GM19240 (cell line): ENCODE data around the gene TRAM2.

Experiments used
- DNase-seq: peaks from one replicate; pipeline ENCODE4 v3.0.0; 2011; ENCODE audit warnings: low spot score; ENCODE audit not compliant: insufficient read length

TRAM2 gene, protein sequence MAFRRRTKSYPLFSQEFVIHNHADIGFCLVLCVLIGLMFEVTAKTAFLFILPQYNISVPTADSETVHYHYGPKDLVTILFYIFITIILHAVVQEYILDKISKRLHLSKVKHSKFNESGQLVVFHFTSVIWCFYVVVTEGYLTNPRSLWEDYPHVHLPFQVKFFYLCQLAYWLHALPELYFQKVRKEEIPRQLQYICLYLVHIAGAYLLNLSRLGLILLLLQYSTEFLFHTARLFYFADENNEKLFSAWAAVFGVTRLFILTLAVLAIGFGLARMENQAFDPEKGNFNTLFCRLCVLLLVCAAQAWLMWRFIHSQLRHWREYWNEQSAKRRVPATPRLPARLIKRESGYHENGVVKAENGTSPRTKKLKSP

DNA sequence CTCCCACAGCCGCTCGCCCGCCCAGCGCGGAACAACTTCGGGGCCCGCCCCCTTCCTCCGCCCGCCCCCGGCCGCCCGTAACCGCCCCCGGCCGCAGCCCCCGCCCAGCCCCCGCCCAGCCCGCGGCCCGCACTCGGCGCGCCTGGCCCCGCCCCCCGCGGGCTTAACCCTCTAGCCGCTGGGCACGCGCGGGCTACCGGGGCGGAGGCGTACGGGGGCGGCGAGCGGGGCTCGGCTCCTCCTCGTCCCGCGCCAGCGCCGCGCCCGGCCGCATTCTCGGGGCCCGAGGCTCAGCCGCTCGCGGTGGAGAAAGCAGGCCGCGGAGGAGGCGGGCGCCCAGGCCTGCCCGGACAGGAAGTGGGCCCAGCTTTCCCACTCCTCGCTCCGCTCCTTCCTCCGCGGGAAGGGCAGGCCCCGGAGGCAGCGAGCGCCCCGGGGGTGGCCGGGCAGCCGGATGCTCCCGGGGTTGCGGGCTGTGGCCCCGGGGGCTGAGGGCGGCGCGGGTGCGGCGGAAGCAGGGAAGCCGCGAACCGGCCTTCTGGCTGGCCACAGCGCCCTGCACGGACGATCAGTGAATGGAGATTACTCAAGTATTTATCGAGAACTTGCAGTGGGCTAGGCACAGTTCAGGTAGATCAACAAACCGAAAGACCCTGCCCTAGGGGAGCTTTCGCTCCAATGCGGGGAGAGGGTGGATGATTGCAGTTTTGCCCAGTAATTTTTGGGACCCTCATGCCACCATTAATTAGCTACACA is at the start of gene TRAM2:
Gene TRAM2 (minus strand): TSS at position 39 of the 756 bp plus-strand sequence. CDS start 145 bp downstream, outside the sequence.
- DNase-seq = peak; percentile 41

DNA sequence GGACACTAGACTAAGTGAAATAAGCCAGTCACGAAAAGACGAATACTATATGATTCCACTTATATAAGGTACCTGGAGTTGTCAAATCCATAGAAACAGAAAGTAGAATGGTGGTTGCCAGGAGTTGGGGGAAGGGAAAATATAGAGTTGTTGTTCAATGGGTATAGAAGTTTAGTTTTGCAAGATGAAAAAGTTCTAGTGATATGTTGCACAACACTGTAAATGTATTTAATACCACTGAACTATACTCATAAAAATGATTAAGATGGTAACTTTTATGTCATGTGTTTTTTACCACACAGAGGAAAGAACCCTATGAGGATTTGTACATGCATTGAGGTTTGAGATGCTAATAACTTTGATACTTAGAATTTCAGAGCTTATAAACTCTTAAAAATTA is 46.0 kb upstream of the TRAM2 start:
- no peak for DNase-seq

DNA sequence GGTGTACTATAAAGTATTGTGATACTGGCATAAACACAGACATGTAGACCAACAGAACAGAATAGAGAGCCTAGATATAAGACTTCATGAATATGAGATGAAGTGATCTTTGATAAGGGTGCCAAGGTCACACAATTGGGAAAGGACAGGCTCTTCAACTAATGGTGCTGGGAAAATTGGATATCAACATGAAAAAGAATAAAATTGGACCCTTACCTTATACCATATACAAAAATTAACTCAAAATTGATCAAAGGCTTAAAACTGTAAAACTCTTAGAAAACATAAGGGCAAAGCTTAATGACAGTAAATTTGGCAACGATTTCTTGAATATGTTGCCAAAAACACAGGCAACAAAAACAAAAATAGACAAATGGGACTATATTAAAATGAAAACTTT is 44.8 kb upstream of the TRAM2 start:
- DNase-seq = no peak

DNA sequence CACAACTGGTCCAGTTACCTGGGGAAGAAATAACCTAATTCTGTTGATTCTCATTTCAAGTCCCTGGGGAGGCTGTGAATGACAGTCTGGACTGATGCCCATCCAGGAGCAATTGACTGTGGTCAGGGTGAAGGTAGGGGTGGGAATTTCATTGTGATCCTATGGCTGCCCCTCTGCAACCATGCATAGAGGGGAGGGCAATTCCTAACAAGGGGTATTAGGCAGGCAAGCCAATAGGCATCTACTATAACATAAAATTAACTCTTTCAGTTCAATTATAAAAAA is 44.0 kb upstream of the TRAM2 start:
- no peak for DNase-seq

DNA sequence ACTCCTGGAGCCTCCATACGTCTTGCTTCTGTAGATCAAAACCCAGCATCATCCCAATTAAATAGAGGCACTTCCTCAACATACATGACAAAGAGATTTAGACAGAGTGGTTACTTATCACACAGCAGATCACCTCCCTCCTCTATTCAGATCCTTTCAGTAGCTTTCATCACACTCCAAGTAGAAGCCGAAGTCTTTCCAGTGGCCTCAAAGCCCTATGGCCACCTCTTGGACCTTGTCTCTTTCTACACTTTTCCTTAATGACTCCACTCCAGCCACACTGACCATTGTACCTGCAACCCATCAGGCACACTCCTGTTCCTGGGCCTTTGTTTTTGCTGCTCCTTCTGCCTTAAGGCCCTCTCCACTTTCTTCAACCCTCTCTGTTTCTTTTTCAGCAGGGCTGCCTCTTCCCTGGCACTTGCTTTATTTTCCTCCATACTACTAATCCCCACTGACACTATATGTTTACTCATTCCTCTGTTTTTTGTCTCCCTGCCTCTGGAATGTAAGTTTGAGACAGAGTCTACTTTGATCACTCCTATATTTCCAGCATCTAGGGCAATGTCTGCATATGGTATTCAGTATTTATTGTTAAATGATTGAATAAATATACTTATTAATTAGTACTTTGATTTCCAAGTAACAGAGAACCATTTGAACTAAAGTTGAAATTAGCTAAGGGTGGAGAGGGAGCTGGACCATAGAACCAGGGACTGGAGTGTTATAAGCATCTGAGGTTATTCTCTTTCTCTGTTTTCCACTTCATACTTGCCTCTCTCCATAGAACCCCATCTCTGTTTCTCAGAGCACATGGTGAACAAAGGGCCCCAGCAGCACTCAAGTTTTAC is 43.4 kb upstream of the TRAM2 start:
- DNase-seq = no peak

DNA sequence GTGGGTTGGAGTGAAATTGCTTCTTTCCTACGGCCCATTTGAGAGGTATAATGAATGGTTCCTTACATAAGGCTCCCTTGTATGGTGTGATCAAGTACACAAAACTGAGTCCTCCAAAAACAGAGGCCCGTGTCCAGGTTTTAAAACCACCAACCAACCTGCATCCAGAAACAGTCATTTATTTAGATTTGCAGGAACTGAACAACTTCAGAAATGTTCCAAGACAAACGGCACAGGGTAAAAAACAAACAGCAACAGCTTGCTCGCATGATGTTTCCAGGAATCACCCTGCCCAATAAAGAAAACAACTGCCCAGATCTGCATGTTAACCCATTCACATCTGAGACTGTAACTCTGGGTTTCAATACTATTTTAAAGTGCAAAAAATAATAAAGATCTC is 40.2 kb upstream of the TRAM2 start:
- no peak for DNase-seq

DNA sequence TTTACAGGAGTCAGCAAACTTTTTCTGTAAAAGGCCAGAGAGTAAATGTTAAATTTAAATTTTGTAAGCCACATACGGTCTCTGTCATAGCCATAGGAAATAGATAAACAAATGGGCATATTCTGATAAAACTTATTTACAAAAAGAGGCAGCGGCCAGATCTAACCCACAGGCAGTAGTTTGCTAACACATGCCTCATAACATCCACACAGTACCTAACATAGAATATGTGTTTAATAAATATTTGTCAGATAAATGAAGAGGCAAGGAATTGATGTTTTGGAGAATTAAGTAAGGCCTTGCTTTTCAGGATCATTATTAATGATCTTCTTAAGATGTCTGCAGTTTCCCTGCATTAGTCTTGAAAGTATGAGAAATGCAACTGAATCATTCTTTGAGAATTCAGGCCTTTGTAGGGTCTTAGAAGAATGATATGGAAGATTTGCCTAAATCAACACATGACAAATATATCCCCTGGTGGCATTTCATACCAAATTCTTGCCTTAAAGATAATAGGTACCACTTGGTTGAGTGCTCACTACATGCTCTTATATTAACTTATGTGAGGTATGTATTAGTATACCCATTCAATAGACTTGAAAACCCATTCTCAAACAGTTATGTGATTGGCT is 39.3 kb upstream of the TRAM2 start:
- no peak for DNase-seq

DNA sequence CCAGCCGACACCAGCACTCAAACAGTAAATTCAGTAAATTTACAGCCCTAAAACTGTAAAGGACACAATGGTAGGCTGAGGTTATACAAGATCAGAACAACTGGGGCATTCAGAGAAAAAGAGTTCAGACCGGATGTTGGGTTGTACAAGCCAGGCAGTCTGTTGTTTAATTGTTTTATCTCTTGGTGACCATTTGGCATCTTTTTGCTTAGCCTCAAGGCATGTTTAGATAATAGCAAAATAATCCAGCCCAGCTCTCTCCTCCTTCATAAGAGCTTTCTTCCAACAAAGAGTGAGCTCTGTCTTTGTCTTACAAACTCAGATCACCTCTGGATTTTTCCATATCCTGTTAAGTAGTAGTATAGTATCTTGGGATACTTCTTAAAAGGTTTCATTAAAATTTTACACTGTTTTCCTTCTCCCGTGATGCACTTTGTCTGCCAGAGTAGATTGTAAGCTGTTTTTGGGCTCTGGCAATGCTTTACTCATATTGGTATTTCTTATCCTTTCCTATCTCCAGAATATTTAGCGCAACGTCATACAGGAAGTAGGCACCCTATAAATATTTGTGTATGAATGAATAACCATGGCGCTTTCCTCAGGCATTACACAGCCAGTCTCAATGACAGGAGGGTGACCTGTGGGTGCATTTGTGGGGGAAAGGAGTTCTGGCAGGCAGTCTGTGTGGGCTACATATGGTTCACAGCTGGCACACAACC is 35.6 kb upstream of the TRAM2 start:
- no peak for DNase-seq

DNA sequence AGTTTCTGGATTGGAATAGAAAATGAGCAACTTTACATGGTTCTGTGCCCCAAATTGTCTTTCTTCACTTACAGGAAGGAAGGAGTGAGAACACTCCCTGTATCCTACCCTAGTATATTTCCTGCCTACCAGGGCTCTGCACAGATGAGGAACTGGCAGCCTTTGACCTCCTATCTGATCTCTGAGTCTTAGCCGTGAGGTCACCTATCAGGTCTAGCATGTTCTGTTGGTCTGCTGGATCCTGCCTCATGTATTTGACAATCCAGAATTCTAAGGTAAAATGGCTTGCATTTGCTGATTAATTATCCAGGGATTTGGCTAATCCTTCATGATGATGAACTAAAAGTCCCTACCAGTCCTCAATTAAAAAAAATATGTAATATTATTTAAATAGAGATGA is 35.0 kb upstream of the TRAM2 start:
- no peak for DNase-seq

DNA sequence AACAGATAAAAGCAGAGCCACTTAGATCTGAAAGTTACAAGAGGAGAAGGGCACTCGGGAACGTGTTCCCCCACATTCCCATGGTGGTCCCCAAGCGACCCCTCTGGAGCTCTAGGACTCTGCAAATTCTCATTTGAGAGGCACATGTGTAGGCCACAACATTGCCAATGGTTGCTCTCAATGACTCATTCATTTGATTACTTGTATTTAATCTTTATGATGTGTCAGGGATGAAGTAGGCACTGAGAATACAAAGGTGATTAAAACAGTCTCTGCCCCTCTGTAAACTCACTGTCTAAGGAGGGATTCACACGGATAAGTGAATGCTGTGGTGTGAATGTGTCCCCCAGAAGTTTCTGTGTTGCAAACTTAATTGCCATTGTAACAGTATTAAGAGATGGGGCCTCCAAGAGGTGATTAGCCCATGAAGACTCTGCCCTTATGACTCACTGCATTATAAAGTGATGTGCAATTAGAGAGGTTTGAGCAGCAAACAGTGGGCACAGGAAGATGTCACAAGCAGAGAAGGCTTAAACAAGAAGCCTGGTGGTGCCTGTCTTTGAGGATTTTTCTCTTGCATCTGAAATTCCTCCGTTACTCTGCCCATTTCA is 34.0 kb upstream of the TRAM2 start:
- DNase-seq = no peak

DNA sequence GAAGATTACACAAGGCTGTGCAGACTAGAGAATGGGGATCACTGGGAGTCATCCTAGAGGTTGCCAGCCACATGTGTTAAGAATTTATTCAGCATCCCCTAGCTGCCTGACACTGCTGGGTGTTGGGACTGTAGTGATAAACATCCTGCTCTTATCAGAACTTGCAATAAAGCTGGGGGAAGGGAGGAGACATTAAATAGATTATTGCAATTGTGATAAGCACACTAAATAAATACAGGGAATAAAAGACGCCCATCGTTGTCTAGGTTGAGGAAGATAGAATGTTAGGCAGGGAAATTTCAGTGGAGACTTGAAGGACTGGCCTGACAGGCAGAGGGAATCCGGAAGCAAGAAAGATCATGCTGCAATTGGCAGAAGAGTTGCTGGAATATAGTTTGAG is 33.2 kb upstream of the TRAM2 start:
- no peak for DNase-seq

DNA sequence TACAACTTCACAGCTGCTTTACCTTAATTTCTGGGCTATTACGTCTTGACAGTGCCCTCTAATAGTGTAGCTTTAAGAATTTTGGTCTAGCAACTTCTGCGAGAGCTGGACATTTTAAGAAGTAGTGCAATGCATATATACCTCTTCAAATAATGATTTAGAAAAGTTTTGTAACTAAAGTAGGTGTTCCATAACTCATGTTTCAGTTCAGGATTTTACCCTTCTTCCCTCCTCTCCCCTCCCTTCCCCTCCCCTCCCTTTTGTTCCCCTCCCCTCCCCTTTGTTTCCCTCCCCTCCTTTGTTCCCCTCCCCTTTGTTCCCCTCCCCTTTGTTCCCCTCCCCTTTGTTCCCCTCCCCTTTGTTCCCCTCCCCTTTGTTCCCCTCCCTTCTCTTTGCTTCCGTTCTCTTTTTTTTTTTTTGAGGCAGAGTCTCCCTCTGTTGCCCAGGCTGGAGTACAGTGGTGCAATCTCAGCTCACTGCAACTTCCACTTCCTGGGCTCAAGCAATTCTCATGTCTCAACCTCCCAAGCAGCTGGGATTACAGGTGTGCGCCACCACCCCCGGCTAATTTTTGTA is 28.8 kb upstream of the TRAM2 start:
- DNase-seq = no peak

DNA sequence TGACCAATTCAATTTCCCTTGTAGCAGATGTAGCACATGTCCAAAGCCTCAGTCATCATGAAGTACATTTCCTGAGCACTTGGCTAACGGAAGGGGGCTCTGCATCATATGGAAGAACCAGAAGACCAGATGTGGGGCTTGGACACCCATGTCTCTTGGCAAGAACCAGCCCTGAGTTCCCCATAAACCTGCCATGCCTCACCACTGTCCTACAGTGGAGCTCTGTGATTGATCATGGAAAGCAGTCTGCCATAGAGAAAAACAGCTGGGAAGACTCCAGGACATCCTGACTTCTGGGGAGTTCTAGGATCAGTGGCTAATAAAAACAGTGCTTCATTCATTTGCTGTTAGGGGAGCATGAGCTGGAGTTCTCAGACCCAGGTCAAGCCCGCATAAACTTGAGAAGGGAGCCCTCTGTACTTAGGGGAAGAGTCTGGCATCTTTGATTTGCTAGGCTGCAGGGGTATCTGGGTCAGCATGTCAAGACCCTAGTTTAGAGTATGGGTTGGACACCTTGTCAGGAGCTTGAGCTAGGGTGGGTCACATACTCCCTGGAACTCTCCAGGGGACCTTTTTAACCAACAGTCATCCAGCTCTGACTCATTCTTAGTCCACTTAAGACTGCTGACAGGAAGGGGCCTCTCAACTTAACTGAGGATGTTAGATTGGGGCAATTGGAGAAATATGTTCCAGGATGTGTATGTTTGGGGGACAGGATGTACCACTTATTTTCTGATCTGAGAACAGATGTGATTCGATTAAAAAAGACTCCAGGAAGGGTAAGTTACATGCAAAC is 26.3 kb upstream of the TRAM2 start:
- DNase-seq = no peak

DNA sequence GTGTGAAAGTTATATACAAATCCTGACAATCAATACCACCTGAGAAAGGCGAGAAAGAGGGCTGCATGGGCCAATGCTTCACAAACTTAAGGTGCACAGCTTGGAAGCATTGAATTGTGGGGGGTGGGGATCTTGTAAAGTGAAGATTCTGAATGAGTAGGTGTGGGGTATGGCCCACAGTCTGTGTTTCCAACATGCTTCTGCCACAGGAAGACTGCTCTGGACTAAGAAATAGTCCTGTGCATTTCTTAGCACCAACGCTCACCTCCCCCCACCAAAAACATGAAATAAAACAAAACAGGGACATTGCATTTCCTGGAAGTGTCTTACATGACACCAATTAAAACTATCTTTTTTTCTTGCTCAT is 21.9 kb upstream of the TRAM2 start:
- no peak for DNase-seq

DNA sequence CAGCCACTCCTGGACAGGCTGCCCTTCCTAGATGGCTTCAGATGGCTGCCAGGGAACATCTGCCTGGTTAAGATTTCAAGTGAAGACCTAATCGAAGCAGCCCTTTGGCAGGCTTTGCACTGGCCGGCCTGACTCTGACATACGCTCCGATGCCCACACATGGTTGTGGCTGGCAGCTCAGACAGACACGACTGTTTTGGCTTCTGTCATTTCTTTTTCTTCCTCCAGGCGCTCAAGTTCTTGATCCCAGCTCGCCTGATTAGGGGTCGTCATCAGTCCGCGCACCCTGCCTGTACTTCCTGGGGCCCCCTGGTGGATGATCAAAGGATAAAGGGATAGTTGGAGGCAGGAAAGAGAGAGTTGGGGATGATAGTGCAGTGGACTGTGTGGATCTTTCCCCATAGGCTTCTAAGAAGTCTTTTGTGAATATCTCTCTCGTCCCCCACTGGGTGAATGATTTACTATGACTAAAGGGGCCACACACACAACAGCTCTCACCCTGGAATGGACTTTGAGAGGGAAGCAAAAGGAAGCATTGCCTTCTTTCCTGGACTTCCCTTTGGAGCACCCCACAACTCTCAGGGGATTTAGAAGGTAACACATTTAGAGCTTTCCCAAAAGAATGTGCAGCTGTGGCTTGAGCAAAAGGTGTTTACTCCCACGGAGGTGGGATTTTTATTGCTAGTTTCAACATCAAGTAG is 21.4 kb upstream of the TRAM2 start:
- DNase-seq = no peak

DNA sequence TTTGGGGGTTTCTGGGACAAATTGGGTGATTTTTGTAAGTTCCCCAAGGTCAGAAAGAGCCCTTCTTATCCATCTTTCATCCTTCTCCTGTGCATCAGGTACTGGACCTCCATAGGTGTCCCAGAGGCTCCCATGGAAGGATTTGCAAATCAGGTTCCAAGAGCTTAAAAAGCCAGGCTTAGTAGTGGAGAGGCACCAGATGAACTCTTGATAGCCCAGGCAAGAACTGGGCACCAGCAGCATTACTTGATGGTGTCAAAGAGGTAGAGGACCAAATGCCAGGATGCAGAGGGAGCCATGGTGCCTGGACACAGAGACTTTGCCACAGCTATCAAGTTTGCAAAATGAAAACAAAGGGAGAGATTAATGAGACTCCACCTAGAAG is 20.9 kb upstream of the TRAM2 start:
- DNase-seq = no peak

DNA sequence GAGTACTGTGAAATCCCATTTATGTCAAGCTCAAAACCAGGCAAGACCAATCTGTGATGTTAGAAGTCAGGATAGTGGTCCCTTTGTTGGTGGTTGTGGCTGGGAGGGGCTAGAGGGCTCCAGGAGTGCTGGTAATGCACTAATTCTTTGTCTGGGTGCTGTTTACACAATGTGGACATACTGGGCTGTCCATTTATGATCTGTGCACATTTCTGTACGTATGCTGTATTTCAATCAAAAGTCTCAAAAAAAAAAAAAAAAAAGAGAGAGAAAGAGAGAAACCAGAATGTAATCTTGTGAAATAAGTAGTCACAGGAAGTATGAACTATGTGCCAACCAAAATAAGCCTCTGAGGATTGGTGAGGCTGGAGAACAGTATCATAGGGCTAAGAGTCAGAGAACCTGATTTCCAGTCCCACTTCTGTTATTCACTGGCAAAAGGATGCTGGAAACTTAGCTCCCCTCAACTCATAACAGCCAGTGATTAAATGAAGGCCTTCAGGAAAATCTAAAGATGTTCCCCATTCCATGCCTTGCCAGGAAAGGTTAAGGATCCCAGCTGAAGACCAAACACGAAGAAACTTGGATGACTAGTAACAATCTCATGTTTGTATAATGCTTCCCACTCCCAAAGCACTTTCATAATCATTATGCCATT is 19.6 kb upstream of the TRAM2 start:
- no peak for DNase-seq

DNA sequence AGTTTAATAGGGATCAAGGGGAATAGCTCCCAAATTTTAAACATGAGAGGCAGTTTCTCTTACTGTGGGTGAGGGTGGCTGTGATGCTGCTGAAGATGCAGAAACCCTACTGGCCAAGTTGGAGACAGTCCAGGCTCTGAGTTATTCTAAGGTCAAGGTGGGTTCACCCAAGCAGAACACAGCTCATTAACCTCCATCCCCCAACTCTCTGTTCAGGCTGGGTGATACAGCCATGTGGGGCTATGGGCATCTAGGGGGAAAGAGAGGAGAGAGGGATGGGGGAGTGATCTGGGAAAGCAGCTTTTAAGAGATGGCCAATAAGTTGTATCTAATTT is 18.9 kb upstream of the TRAM2 start:
- peak; percentile 39 for DNase-seq
